ENCODE data around the gene CNPY4. TPM values are rescaled to one million over a fixed set of nuclear protein-coding genes. Genes with fewer than 3 reads are reported as not detected.

CNPY4 gene
- total and polyA plus RNA-seq, 10 of the 15 experiments (the other 5 are each of a cell fraction or from before 2014, with no cell fraction given) = 2.5 to 9.2 (median 6.8) TPM

DNA sequence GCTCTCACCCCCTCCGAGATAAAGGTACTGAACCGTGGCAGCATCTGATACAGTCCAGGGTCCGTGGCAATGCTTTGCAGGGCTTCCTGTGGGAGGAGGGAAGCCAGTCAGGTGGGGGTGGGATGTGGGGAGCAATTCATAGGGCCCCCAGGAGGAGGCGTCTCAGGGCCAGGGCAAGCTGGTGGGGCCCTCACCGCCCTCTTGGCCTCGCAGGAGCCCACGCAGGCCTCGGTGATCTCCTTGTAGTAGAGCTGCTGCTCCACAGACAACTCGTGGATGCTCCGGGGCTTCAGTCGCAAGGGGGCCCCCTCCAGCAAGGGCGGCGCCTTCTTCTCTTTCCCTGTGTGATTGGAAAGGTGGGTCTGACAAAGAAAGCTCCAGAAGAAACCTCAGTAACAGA, 7.5 kb upstream of the CNPY4 start:
- H3K36me3 ChIP-seq (ENCODE audit: control insufficient read depth in 2 of 2, insufficient read depth in 2 of 2, low read length in 1 of 2) = peaks cover 5 to 9% of the 10 kb centered on the region in 2 experiments; a peak in 3 of 4 replicates
- SMC1A ChIA-PET (ENCODE audit: uncharacterized antibody, unreplicated experiment) = no interaction called here
- DNase-seq (ENCODE audit: low read depth, low spot score) = no peak
- RAD21 ChIA-PET (ENCODE audit: unreplicated experiment) = no interaction called here
- no peak for ATAC-seq
- no peak overlapping the region for H2AFZ ChIP-seq (ENCODE audit: control insufficient read depth, low read depth, low read length)
- H3K79me2 ChIP-seq (ENCODE audit: control insufficient read depth, insufficient read depth, low read length) = no peaks in the 10 kb centered on the region
- H4K20me1 ChIP-seq (ENCODE audit: control insufficient read depth, insufficient read depth) = no peaks in the 10 kb centered on the region
- no peak overlapping the region for H3K9ac ChIP-seq (ENCODE audit: control insufficient read depth, insufficient read depth, low read length)
- 92% methylated on average over 13 of the region's 13 CpGs for WGBS (ENCODE audit: insufficient coverage, insufficient replicate concordance, low lambda C conversion rate, missing lambda C conversion rate)
- in situ Hi-C loops (cut with MboI) (no loop called here), intact Hi-C loops (cut with micrococcal nuclease; ENCODE audit: unreplicated experiment) (no loop called here)
- no peaks in the 10 kb centered on the region for H3K9me3 ChIP-seq (replicated peaks; ENCODE audit: control insufficient read depth, insufficient read depth, low read length)
- H3K4me1 ChIP-seq (ENCODE audit: control insufficient read depth, insufficient read depth, low read length) = no peaks in the 10 kb centered on the region
- H3K4me3 ChIP-seq = no peak overlapping the region
- H3K4me2 ChIP-seq (ENCODE audit: control insufficient read depth, insufficient read depth) = no peak overlapping the region
- H3K27me3 ChIP-seq (replicated peaks in 1 of 2; ENCODE audit: control insufficient read depth in 2 of 2, insufficient read depth in 2 of 2, low read length in 1 of 2) = no peaks in the 10 kb centered on the region
- CTCF ChIA-PET = no interaction called here
- POLR2A ChIA-PET = interaction anchor here (1.8 kb wide), 1 partner anchor 10 kb away, joined by 6 read pairs; the partner anchor contains the start of gene AP4M1
- BruUV-seq (replicated peaks) = no TSS peak
- no peak overlapping the region for H3K27ac ChIP-seq (ENCODE audit: control insufficient read depth, insufficient read depth)
- FAIRE-seq = no peak
- no peak for TF ChIP-seq ZBTB33 (IDR thresholded peaks at IDR 0.05)
- no peak for TF ChIP-seq TCF7 (IDR thresholded peaks at IDR 0.05; ENCODE audit: borderline replicate concordance)
- TF ChIP-seq ZNF207 (IDR thresholded peaks at IDR 0.05; ENCODE audit: borderline replicate concordance) = no peak
- TF ChIP-seq BACH1 (IDR thresholded peaks at IDR 0.05; ENCODE audit: borderline replicate concordance) = no peak
- TF ChIP-seq MTA3 (IDR thresholded peaks at IDR 0.05; ENCODE audit: borderline replicate concordance, low read length) = no peak
- TF ChIP-seq NFYA (IDR thresholded peaks at IDR 0.05; ENCODE audit: borderline replicate concordance, low read depth, low read length) = no peak
- TF ChIP-seq HCFC1 (IDR thresholded peaks at IDR 0.05; ENCODE audit: low read length) = no peak
- TF ChIP-seq CUX1 (IDR thresholded peaks at IDR 0.05; ENCODE audit: insufficient replicate concordance, low read depth, low read length) = no peak
- TF ChIP-seq RAD21 (IDR thresholded peaks at IDR 0.05; ENCODE audit: insufficient read depth, low read depth, low read length) = no peak
- no peak for TF ChIP-seq SMC3 (IDR thresholded peaks at IDR 0.05; ENCODE audit: borderline replicate concordance, low read length)
- TF ChIP-seq POLR2AphosphoS5 (IDR thresholded peaks at IDR 0.05; ENCODE audit: low read length) = no peak
- TF ChIP-seq MEF2A (IDR thresholded peaks at IDR 0.05; ENCODE audit: insufficient read depth, low read depth, low read length) = no peak
- no peak for TF ChIP-seq GABPA (IDR thresholded peaks at IDR 0.05; ENCODE audit: low read depth)
- TF ChIP-seq, protein P1, sequence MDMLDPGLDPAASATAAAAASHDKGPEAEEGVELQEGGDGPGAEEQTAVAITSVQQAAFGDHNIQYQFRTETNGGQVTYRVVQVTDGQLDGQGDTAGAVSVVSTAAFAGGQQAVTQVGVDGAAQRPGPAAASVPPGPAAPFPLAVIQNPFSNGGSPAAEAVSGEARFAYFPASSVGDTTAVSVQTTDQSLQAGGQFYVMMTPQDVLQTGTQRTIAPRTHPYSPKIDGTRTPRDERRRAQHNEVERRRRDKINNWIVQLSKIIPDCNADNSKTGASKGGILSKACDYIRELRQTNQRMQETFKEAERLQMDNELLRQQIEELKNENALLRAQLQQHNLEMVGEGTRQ (IDR thresholded peaks at IDR 0.05; ENCODE audit: borderline replicate concordance, low read depth, low read length) = no peak
- TF ChIP-seq, protein P2, sequence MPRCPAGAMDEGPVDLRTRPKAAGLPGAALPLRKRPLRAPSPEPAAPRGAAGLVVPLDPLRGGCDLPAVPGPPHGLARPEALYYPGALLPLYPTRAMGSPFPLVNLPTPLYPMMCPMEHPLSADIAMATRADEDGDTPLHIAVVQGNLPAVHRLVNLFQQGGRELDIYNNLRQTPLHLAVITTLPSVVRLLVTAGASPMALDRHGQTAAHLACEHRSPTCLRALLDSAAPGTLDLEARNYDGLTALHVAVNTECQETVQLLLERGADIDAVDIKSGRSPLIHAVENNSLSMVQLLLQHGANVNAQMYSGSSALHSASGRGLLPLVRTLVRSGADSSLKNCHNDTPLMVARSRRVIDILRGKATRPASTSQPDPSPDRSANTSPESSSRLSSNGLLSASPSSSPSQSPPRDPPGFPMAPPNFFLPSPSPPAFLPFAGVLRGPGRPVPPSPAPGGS (IDR thresholded peaks at IDR 0.05; ENCODE audit: borderline replicate concordance, insufficient read depth, low read depth, low read length, poor library complexity, severe bottlenecking) = no peak
- no peak for TF ChIP-seq ZNF24 (IDR thresholded peaks at IDR 0.05)

Measured in GM12878 (cell line).